OCI-LY3 (cell line): ENCODE measurements around the gene ZNF425.

Source experiments
- H2AFZ ChIP-seq: fragments of 200-600, 300-600 bp; shearing (Covaris generic); 2 replicates; pipeline ENCODE4 v1.6.0; 2014; ENCODE audit warnings: antibody characterized with exemption, low read depth, low read length
- H3K27ac ChIP-seq: fragments of 200-600, 300-600 bp; sonication (generic); 2 replicates; pipeline ENCODE4 v1.5.1; 2014; ENCODE audit warnings: mild to moderate bottlenecking, low read length, moderate library complexity, mixed read lengths
- H3K27me3 ChIP-seq: fragments of 200-600, 300-600 bp; sonication (generic); 2 replicates; pipeline ENCODE4 v1.6.1; 2014; ENCODE audit warnings: low read depth, low read length, mixed read lengths
- H3K36me3 ChIP-seq: fragments of 200-600, 300-600 bp; sonication (generic); replicated peaks from 2 replicates; pipeline ENCODE3; 2014; ENCODE audit warnings: low read depth, low read length, mixed read lengths
- H3K4me1 ChIP-seq: fragments of 300-600, 200-600 bp; sonication (generic); 2 replicates; pipeline ENCODE4 v1.6.1; 2014; ENCODE audit warnings: low read length, mixed read lengths
- H3K4me2 ChIP-seq: fragments of 200-600, 300-600 bp; sonication (generic); 2 replicates; pipeline ENCODE4 v1.6.1; 2014; ENCODE audit warnings: low read length, mixed read lengths
- H3K4me3 ChIP-seq: fragments of 300-600, 200-600 bp; sonication (generic); 2 replicates; pipeline ENCODE4 v1.5.1; 2014; ENCODE audit warnings: antibody characterized with exemption, mild to moderate bottlenecking, low read length, moderate library complexity
- H3K79me2 ChIP-seq: fragments of 300-600, 200-600 bp; shearing (Covaris generic); 2 replicates; pipeline ENCODE4 v1.6.1; 2014; ENCODE audit warnings: mild to moderate bottlenecking, low read length, mixed read lengths
- H3K9ac ChIP-seq: fragments of 300-600, 200-600 bp; shearing (Covaris generic); 2 replicates; pipeline ENCODE4 v1.6.0; 2014; ENCODE audit warnings: mild to moderate bottlenecking, low read length, moderate library complexity
- H3K9me3 ChIP-seq: fragments of 200-600, 300-600 bp; shearing (Covaris generic); 2 replicates; pipeline ENCODE4 v1.6.1; 2014; ENCODE audit warnings: low read length, mixed read lengths; ENCODE audit not compliant: insufficient read depth
- H4K20me1 ChIP-seq: fragments of 200-600, 300-600 bp; sonication (generic); 2 replicates; pipeline ENCODE4 v1.6.1; 2016; ENCODE audit warnings: low read length, mixed read lengths; ENCODE audit not compliant: insufficient read depth
- EZH2phosphoT487 ChIP-seq: fragments of 200-600 bp; shearing (Covaris generic); IDR thresholded peaks from 2 replicates; pipeline ENCODE4 v1.6.1; 2018; ENCODE audit warnings: antibody characterized with exemption, mixed run types, low read depth
- TF ChIP-seq, protein P1 (sequence below): fragments of 200-600, 300-600 bp; sonication (generic); IDR thresholded peaks from 2 replicates; pipeline ENCODE4 v1.5.1; 2014; ENCODE audit warnings: antibody characterized with exemption, low read length, low read depth

The ZNF425 gene

DNA sequence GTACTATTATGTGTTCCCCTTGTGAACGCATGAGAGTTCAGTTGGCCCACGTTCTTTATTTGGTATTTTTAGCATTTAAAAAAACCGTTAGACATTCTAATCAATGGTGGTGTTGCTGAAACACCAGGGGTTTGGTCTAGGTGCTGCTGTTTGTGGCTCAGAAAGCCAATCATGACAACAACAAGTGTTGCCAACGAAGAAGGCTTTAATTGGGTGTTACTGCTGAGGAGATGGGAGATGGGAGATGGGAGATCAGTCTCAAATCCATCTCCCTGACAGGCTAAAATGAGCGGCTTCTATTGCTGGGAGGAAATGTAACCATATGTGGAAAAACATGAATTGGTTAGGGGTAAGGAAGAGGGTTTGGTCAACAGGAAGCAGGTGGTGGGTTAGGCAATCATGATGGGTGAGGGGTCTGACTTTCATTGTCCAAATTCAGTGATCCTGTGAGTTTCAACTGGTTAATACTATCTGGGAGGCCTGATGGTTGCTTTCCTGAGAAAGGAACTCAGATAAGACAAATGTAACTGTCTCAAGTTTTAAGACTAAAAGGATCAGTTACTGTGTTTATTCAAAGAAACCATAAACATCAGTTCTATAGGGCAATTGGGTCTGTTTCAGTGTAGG is 4.6 kb upstream of the ZNF425 start:
- H3K4me1 ChIP-seq, result peaks cover 6% of the 10 kb centered on the region
- H3K4me2 ChIP-seq, result no peak overlapping the region
- no peak overlapping the region for H3K9ac ChIP-seq
- peaks cover 25% of the 10 kb centered on the region for H3K79me2 ChIP-seq
- peaks cover 12% of the 10 kb centered on the region for H3K9me3 ChIP-seq
- peaks cover 34% of the 10 kb centered on the region for H3K36me3 ChIP-seq
- H4K20me1 ChIP-seq, result no peaks in the 10 kb centered on the region
- no peak overlapping the region for H2AFZ ChIP-seq
- TF ChIP-seq, protein P1, sequence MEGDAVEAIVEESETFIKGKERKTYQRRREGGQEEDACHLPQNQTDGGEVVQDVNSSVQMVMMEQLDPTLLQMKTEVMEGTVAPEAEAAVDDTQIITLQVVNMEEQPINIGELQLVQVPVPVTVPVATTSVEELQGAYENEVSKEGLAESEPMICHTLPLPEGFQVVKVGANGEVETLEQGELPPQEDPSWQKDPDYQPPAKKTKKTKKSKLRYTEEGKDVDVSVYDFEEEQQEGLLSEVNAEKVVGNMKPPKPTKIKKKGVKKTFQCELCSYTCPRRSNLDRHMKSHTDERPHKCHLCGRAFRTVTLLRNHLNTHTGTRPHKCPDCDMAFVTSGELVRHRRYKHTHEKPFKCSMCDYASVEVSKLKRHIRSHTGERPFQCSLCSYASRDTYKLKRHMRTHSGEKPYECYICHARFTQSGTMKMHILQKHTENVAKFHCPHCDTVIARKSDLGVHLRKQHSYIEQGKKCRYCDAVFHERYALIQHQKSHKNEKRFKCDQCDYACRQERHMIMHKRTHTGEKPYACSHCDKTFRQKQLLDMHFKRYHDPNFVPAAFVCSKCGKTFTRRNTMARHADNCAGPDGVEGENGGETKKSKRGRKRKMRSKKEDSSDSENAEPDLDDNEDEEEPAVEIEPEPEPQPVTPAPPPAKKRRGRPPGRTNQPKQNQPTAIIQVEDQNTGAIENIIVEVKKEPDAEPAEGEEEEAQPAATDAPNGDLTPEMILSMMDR, result no peak
- no peak for TF ChIP-seq EZH2phosphoT487
- no peaks in the 10 kb centered on the region for H3K27me3 ChIP-seq
- H3K27ac ChIP-seq, result no peak overlapping the region
- H3K4me3 ChIP-seq, result no peak overlapping the region

DNA sequence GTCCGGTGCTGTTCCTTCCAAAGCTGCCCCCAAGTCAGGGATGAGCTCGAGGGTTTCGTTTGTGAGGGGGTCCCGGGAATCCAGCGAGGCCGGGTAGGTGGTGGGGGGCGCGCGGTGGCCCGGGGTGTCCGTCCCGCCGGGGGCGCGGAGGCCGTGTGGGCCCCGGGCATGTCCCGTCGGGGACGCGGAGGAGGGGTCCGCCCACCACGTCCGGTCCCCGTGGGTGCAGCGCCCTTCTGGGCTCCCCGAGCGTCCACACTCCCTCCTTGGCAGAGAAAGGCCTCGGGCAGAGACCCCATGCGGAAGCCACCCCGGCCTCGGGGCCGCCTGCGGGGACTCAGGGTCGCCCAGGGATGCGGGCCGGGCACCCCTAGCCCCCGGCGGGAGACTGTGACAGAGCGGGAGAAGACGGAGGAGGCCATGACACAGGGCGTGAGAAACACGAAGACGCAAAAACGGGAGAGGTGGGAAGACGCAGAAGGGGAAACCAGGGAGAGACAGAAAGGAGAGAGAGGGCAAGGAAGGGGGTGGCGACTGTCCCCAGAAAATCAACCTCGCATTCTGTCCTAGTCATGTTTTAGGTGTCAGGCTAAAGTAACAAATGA is 640 bp upstream of the ZNF425 start:
- H3K4me1 ChIP-seq, result peaks cover 11% of the 10 kb centered on the region
- peak overlapping the region; percentile 88 for H3K4me3 ChIP-seq
- H3K9ac ChIP-seq, result peak overlapping the region; percentile 95
- TF ChIP-seq EZH2phosphoT487, result no peak
- TF ChIP-seq, protein P1, result no peak
- H2AFZ ChIP-seq, result peak overlapping the region; percentile 43; the same call in 1 of the 2 replicates
- H3K36me3 ChIP-seq, result peaks cover 25% of the 10 kb centered on the region
- H3K27ac ChIP-seq, result peak overlapping the region; percentile 77
- H4K20me1 ChIP-seq, result 0 out of 2 replicates have a peak, but pooled peaks cover 2% of the 10 kb centered on the region
- peaks cover 12% of the 10 kb centered on the region for H3K9me3 ChIP-seq
- H3K27me3 ChIP-seq, result no peaks in the 10 kb centered on the region
- peaks cover 39% of the 10 kb centered on the region for H3K79me2 ChIP-seq
- H3K4me2 ChIP-seq, result peak overlapping the region; percentile 99

DNA sequence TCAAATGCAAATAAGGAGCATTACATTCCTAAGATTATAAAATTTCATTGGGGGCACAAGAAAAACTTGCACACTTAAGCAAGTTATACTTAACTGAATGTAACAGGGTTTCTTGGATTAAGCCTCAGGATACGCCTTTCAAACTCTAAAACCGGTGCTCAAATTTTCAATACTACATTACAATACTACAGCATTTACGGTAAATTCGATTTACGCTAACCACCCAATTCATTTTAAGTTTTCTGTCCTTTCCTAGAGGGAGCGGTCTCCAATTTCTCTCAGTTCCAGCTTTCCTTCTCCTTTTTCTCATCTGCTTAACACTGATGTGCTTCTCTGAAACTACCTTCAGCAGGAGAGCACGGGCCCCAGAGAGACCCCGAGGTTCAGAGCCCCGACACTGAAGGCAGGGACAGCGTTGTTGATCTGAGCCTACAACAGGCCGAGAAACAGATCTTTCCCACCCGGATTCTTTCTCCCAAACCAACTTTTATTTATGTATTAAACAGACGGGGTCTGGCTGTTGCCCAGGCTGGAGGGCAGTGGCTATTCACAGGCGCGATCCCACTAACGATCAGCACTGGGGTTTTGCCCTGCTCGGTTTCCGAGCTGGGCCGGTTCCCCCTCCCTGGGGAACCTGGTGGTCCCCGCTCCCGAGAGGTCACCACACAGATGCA is 798 bp downstream of the ZNF425 start:
- peak overlapping the region; percentile 67 for H3K4me2 ChIP-seq
- peaks cover 39% of the 10 kb centered on the region for H3K79me2 ChIP-seq
- peak overlapping the region; percentile 95 for H3K9ac ChIP-seq
- peaks cover 11% of the 10 kb centered on the region for H3K4me1 ChIP-seq
- H3K27me3 ChIP-seq, result no peaks in the 10 kb centered on the region
- H3K36me3 ChIP-seq, result peaks cover 10% of the 10 kb centered on the region
- peak overlapping the region; percentile 88 for H3K4me3 ChIP-seq
- no peak for TF ChIP-seq EZH2phosphoT487
- TF ChIP-seq, protein P1, result no peak
- H4K20me1 ChIP-seq, result 0 out of 2 replicates have a peak, but pooled peaks cover 2% of the 10 kb centered on the region
- H3K9me3 ChIP-seq, result peaks cover 2% of the 10 kb centered on the region; the same call in 1 of the 2 replicates
- no peak overlapping the region for H2AFZ ChIP-seq
- peak overlapping the region; percentile 71 for H3K27ac ChIP-seq

DNA sequence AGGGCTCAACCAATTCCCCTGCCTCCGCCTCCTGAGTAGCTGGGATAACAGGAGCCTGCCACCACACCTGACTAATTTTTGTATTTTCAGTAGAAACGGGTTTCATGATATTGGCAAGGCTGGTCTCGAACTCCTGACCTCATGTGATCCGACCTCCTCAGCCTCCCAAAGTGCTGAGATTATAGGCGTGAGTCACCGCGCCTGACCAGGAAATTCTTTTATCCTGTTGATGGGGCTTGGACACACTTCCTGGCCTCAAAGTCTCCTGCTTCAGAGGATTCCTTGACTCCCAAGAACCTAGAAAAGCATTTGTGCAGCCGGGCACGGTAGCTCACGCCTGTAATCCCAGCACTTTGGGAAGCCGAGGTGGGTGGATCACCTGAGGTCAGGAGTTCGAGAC is 16.2 kb downstream of the ZNF425 start:
- Histone ChIP-seq H3K4me2 (no peak overlapping the region), H2AFZ (no peak overlapping the region), H3K27ac (no peak overlapping the region), H3K4me1 (no peaks in the 10 kb centered on the region; the same call in 1 of the 2 replicates), H3K27me3 (no peaks in the 10 kb centered on the region), H3K9ac (no peak overlapping the region), H3K36me3 (no peaks in the 10 kb centered on the region), H3K79me2 (no peaks in the 10 kb centered on the region), H4K20me1 (no peaks in the 10 kb centered on the region), H3K9me3 (no peaks in the 10 kb centered on the region), H3K4me3 (no peak overlapping the region)
- TF ChIP-seq, protein P1, result no peak
- no peak for TF ChIP-seq EZH2phosphoT487
